Measurements from ENCODE around the gene ZNF69.
A peak's percentile ranks its signal among the peaks of the same experiment; 100 is the strongest.
"Not testable (repeated sequence)": the region's sequence is repeated elsewhere in the genome, so short reads cannot be mapped to it uniquely, and the experiment has no call there.

The ZNF69 gene

DNA sequence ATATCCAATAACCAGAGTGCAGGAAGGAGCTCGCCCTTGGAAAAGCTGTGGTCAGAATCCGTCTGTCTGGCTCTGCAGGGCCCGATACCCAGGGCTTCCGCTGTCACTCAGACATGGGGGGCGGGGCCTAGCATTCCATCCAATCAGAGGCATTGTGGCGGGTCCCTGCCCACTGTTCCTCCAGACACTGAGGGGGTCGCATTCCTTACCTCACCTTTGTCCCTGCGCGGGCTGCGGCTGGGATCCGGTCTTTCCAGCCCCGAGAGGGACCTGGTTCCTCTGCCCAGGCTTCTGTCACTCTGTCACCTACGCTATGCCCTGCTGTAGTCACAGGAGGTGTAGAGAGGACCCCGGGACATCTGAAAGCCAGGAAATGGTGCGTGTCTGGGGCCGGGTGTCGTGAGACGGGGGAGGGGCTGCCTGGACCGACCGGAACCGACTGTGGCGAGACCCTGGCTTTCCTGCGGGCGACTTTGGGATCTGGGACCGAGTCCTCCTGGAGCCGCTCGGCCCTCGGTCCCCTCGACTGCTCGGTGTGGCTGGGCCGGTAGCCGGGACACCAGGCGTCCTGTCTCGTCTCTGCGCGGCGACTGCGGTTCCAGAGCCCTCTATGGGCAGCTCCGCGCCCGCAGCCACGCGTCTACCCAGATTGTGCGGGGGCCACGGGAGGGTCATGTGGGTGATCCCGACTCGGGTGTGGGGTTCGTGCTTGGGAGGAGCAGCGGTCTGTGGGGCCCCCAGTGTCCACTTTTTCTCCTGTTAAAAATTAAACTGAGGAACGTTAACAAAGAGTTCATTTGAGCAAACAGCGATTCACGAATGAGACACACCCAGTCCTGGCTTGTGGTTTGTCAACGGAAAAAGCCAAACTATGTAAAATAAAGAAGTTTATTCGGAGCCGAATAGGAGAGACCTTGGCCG lies at the start of gene ZNF69:
Gene ZNF69 (plus strand): TSS at position 172 of the 921 bp plus-strand sequence. CDS start 142 bp downstream, at position 314.
- no peak for DNase-seq

DNA sequence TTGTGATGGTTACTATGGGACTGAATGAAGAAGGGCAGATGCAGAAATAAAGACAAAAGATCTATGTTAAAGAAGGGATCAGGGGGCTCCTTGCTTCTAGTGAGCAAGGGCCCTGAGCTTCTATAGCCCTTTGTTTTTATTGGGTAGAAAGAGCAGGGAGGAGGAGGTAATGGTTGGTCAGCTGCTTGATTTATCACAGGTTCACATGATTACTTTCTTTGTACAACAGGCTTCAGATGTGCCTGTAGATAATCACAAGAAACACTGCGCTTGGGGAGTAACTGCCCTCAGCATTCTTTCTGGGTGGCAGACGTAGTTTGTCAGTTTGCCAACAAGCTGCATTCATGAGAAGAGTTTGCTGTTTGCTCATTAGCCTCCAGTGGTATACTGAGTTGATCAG lies 43.9 kb upstream of the ZNF69 start:
- no peak for DNase-seq

DNA sequence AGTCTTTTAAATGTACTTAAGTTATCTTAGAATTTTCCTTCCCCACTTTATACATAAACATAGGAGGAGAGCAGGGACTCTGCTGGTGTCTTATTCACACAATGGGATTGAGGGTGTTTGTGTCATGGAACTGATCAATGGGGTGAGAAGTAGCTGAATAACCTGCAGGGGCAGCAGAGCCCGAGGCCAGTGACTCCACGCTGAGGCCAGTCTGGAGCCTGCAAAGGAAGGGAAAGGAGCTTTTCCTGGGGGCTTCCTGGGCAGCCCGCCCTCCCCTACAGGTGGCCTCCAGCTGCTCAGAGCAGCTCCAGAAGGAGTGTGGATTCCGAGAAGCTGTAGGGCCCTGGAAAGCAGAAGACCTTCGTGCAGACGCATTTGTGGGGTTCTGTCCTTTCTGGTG lies 40.0 kb upstream of the ZNF69 start:
- not testable (repeated sequence) for DNase-seq

DNA sequence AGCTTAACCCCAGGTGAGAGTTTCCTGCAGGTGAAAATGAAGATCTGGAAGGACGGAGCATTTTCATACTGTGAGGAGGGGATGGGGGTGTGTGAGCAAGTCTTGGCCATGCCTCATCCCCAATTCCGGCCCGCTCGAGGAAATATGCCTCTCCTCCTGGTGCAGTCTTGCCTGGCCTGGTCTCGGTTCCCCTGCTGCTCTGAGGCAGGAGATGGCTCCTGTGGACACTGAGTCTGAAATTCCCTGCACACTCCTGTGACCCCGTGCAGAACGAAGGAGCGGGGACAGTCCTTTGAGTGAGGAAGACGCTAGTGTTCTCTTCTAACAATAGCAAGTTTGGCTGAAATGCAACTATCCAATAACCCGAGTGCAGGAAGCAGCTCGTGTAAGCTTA lies 39.4 kb upstream of the ZNF69 start:
- no peak for DNase-seq

DNA sequence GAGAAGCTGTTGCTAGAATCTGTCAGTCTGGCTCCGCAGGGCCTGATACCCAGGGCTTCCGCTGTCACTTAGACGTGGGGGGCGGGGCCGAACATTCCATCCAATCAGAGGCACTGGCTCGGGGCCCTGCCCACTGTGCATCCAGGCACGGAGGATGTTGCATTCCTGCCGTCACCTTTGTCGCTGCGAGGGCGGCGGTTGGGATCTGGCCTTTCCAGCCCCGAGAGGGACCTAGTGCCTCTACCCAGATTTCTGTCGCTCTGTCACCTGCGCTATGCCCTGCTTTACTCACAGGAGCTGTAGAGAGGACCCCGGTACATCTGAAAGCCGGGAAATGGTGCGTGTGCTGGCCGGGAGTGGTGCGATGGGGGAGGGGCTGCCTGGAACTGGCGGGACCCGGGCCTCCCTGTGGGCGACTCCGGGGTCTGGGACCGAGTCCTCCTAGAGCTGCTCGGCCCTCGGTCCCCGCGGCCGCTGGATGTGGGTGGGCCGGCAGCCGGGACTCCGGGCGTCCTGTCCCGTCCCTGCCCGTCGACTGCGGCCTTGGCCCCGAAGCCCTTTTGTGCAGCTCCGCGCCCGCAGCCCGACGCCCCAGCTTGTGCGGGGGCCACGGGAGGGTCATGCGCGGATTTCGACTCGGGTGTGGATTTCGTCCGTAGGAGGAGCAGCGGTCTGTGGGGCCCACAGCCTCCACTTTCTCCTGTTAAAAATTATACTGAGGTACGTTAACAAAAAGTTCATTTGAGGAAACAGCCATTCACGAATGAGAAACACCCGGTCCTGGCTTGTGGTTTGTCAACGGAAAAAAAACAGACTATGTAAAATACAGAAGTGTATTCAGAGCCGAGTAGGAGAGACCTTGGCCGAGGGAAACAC lies 38.8 kb upstream of the ZNF69 start, which contains the start of gene ZNF439:
Gene ZNF439 (plus strand): TSS at position 133 of the 876 bp plus-strand sequence. CDS start 142 bp downstream, at position 275.
- DNase-seq = no peak

DNA sequence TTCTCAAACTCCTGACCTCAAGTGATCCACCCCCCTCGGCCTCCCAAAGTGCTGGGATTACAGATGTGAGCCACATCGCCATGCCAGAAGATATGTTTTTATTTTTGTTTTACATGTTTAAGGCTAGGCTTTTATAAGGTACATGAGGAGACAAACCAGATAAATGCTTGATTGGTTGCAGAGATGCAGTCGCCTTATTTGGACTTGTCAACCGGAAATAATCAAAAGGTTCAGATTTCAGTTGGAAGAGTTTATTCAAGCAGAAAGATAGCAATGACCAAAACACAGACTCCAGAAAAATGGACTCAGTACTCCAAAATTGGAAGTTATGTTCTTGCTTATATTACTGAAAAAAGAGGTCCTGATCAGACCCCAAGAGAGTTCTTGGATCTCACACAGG lies 37.3 kb upstream of the ZNF69 start:
- not testable (repeated sequence) for DNase-seq

DNA sequence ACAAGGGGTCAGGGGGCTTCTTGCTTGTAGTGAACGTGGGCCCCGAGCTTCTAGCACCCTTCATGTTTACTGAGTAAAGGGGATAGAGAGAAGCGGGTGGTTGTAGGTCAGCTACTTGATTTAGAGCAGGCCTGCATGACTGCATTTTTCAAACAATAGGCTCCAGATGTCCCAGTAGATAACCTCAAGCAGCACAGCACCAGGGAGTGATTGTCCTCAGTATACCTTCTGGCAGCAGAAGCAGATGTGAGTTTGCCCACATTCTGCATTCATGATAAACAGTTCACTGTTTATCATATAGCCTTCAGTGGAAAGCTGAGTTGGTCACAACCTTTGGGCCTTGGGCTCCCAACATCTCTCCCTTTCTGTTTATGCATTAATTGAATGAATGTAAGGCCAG lies 34.2 kb upstream of the ZNF69 start:
- DNase-seq = no peak

DNA sequence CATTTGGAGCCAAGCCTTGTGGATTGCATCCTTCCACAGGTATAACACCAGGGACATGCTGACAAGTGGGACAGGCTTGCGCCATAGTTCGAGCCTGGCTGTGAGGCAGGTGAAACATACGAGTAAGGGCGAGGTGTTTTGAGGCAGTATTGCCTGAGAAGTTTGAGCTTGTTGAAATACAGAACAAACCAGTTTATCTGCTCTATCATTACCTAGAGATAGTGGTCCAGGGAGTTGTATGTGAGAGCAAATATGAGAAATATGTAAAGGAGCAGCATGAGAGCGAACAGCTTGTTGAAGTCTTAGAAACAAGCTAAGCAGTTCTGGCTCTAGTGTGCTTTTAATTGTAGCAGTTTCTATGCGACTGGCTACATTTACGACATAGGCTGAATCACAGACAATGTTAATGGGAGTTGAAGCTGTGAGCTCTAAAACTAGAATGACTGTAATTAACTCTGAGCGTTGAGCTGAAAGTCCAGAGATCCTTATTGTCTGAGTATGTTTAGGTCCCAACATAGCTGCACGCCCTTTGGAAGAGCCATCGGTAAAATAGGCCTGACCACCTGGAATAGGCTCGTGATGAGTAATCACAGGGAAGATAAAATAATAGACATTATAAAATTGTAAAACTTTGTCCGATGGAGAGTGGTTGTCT lies 30.9 kb upstream of the ZNF69 start:
- no peak for DNase-seq

DNA sequence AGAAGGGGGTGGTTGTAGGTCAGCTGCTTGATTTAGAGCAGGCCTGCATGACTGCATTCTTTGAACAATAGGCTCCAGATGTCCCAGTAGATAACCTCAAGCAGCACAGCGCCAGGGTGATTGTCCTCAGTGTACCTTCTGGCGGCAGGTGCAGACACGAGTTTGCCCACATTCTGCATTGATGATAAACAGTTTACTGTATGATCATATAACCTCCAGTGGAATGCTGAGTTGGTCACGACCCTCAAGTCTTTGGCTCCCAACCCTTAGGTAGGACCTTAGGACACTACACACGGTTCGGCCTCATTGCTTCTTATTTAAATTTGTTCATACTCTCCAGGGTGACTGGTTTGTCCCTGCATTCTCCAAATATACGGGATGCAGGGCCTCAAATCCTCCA lies 26.9 kb upstream of the ZNF69 start:
- DNase-seq = no peak

DNA sequence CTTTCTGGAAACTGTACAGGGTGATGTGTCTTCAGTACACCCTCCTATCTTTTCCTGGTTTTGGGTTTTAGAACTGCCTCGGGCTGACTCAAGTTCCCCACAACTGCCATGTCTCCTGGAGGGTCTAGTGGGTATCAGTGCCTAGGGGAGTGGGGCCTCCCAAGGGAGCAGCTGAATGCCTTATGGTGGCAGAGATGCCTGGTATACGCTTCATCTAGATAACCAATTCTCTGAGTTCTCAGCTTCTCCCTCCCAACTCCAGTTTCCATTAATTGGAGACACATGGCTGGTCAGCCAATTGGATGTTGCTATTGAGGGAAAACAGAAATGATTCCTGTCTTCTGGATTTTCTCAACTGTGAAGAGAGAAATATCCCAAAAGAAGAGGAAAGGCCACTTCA lies 26.3 kb upstream of the ZNF69 start:
- no peak for DNase-seq

DNA sequence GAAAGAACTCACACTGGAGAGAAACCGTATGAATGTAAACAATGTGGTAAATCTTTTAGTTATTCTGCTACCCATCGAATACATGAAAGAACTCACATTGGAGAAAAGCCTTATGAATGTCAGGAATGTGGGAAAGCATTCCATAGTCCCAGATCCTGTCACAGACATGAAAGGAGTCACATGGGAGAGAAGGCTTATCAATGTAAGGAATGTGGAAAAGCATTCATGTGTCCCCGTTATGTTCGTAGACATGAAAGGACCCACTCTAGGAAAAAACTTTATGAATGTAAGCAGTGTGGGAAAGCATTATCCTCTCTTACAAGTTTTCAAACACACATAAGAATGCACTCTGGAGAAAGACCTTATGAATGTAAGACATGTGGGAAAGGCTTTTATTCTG lies 19.8 kb upstream of the ZNF69 start:
- DNase-seq = not testable (repeated sequence)

DNA sequence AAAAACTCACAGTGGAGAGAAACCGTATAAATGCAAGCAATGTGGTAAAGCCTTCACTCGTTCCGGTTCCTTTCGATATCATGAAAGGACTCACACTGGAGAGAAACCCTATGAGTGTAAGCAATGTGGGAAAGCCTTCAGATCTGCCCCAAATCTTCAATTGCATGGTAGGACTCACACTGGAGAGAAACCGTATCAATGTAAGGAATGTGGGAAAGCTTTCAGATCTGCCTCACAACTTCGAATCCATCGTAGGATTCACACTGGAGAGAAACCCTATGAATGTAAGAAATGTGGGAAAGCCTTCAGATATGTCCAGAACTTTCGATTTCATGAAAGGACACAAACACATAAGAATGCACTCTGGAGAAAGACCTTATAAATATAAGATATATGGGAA lies 19.4 kb upstream of the ZNF69 start:
- no peak for DNase-seq

DNA sequence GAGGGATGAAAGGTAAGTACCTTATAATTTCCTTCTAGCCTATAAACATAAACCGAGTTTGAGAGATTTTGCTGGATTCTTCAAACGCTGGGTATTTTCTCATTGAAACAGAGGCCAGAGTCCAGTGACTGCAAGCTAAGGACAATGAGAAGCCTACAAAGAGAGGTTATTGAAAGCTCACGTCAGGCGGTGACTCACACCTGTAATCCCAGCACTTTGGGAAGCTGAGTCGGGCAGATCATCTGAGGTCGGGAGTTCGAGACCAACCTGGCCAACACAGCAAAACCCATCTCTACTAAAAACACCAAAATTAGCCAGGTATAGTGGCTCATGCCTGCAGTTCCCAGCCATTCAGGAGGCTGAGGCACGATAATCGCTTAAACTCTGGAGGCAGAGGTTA lies 15.0 kb upstream of the ZNF69 start:
- no peak for DNase-seq

DNA sequence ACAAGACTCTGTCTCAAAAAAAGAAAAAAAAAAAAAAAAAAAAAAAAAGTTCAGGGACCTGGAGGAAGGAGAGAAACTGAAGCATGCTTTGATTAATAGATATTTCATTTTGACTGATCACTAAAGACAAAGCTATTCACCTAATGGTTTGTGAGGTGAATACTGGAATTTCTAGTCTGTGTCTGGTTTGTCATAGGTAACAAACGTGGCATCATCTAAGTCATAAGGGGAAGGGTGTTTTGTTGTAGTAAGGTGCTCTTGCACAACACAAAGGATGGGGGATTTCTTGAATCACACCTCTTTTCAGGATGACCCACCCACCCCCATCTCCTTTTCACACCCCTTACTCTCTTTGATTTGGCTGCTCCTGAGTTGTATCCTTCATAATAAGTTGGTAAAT lies 13.8 kb upstream of the ZNF69 start:
- DNase-seq = no peak

DNA sequence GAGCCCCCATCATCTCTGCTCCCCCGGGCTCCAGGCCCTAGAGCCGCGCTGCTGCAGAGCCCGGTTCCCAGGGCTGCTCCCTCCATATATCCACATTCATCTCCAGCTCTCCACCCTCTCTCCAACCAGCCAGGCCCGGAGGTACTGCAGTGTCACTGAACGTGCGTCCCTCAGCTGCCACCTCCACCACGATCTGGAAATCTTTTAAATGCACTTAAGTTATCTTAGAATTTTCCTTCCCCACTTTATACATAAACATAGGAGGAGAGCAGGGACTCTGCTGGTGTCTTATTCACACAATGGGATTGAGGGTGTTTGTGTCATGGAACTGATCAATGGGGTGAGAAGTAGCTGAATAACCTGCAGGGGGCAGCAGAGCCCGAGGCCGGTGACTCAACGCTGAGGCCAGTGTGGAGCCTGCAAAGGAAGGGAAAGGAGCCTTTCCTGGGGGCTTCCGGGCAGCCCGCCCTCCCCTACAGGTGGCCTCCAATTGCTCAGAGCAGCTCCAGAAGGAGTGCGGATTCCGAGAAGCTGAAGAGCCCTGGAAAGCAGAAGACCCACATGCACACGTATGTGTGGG lies 7.8 kb upstream of the ZNF69 start:
- DNase-seq = not testable (repeated sequence)

DNA sequence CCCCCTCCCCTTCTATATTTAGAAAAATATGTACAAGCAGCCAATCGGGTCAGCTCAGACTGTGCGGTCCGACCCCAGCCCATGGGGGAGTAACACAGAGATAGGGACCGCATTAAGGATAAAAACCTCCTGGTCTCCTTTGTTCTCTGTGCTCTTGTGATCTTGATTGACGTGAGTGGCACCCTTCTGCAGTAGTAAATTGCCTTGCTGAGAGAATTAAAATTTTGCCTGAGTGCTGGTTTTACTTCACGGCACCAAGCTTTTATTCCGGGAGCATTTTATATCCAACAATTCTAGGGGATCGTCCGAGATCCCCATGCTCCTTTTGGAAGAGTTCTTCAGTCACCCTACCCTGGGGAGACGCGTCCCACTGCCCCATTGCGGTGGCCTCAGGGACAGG lies 7.0 kb upstream of the ZNF69 start:
- DNase-seq = no peak

DNA sequence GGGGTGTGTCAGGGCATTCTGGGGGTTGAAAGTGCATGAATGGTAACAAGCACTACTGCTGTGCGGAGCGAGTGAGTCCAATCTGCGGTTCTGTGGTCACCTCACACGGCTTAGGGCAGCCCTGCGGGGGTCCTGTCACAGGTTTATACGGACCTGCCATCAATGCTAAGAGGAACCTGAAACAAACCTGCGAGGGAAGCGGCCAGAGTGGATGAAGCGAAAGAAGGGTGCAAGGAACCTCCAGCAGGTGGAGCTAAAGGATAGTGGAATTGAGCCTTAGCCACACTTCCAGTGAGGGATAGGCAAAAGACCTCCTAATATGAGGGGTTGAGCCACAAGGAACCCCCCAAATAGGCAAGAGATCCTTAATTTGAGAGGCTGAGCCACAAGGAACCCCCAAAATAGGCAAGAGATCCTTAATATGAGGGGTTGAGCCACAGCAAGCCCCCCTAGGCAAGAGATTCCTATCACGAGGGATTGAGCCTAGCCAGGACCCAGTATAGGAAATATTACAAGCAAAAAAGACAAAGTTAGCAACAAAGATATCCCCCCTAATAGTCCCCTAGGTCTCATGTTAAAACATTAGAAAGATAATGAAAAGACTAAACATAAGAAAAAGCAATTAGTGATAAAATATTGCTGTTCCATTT lies 6.3 kb upstream of the ZNF69 start:
- peak; percentile 28 for DNase-seq

DNA sequence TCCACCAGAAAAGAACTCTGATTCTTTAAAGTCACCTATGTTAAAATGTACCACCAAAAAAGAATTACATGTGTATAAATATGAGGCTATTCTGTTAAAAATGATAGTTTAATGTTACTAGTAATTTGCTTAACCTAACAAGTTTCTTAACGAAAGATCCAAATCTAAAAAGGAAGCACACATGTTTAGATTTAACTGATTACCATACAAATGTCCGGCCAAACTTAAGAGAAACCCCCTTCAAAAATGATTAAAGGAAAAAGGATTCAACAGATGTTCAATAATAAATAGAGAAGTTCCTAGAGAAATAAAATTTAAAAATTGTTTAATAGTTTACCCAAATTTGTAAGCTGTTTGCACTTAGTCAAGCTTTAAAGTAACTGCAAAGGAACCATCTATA lies 5.0 kb upstream of the ZNF69 start:
- no peak for DNase-seq

DNA sequence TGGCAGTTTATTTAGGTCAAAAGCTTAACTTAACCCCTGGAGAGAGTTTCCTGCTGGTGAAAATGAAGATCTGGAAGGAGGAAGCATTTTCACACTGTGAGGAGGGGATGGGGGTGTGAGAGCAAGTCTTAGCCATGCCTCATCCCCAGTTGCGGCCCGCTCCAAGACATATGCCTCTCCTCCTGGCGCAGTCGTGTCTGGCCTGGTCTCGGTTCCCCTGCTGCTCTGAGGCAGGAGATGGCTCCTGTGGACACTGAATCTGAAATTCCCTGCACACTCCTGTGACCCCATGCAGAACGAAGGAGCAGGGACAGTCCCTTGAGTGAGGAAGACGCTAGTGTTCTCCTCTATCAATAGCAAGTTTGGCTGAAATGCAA lies 360 bp upstream of the ZNF69 start:
- no peak for DNase-seq

DNA sequence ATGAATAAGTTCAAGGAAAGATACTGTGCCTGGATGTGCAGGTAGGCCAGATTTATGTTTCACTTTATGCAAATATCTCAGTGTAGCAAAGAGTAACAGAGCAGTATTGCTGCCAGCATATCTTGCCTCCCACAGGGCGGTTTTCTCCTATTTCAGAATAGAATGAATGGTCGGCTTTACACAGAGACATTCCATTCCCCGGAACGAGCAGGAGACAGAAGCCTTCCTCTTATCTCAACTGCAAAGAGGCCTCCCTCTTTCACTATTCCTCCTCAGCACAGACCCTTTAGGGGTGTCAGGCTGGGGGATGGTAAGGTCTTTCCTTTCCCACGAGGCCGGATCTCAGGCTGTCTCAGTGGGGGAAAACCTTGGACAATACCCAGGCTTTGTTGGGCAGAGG lies 2.3 kb downstream of the ZNF69 start:
- not testable (repeated sequence) for DNase-seq

DNA sequence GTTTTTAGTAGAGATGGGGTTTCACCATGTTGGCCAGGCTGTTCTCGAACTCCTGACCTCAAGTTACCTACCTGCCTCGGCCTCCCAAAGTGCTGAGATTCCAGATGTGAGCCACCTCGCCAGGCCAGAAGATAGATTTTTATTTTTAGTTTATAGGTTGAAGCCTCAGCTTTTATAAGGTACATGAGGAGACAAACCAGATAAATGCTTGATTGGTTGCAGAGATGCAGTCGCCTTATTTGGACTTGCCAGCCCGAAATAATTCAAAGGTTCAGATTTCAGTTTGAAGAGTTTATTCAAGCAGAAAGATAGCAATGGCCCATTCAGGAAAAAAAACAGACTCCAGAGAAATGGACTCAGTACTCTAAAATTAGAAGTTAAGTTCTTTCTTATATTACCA lies 3.1 kb downstream of the ZNF69 start:
- DNase-seq = no peak

DNA sequence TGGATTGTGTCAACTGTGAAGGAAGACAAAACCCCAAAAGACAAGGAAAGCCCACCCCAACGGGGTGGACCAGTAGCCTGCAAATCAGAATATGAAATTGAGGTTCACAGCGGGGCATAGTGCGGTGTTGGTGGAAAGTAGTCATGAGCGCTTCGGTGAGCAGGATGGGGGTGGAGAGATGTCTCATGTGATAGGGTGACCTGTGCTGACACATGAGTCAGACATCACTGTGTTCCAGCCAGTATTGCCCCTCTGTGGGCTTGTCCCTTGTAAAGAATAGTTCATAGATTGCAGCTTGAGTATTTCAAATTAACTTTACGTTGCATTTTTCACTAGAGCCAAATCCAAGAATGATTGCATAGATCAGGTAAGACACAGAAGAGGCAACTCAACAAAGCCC lies 7.3 kb downstream of the ZNF69 start:
- DNase-seq = no peak
